DMS153 treated with DMSO at 0.1 percent for 48 hours (cell line): ENCODE data around the gene PDZD2.
"Not testable (repeated sequence)": the region's sequence is repeated elsewhere in the genome, so short reads cannot be mapped to it uniquely, and the experiment has no call there.

ENCODE experiments used
- DNase-seq: peaks from one replicate; lab custom pipeline; 2025; ENCODE audit not compliant: unreplicated experiment; lab: John Stamatoyannopoulos, UW

Gene PDZD2

DNA sequence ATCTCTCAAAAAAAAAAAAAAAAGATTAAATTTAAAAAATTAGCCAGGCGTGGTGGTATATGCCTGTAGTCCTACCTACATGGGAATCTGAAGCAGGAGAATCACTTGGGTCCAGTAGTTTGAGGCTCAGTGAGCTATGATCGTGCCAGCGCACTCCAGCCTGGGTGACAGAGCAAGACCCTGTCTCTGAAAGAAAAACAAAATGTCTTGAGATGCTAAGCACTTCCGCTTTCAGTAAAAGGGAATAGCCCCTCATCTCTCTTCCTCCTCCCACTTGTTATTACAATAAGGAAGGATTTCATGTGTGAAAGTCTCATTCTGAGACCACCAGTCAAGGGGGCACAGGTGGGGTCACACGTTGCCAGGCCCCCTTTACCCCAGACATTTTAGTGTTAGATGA lies 455.8 kb downstream of the PDZD2 start:
- no peak for DNase-seq

DNA sequence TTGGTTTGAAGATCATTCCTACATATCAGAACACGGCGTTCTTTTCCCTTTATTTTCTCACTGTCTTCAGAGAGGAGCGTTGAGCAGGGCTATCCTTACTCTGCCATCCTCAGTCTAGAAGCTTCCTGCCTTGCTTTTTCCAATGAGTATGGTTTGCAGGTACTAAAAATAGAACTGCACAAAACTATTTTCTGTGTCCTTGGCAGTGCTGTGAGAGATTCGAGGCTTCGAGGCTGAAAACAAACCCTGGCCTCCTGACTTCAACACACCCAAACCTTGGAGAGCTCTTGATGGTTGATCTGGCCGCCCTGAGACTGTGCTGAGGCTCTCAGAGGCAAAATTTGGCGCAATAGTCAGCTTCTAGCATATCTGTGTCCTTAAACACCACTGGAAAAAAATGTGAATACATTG lies 456.3 kb downstream of the PDZD2 start:
- DNase-seq = no peak

DNA sequence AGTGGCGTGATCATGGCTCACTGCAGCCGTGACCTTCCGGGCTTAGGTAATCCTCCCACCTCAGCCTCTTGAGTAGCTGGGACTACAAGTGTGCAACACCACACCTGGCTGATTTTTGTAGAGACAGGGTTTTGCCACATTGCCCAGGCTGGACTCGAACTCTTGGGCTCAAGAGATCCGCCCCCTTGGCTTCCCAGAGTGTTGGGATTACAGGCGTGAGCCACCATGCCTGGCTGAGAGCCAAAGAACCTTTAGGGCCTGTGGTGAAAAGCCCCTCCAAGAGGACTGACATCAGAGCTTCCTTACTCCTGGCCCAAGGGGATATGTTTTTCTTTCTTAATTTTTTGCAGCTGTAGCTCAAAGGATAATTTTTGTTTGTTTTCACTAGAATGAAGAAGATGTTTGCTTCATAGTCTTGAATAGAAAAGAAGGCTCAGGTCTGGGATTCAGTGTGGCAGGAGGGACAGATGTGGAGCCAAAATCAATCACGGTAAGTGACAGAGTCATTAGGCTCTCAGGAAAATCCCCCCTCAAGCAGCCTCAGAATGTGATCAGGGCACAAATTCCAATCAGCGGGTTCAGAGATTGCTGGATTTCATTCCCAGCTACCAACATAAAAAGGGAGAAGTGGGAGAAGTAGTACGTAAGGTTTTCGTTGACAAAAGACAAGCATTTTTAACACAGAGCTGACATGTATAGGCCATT lies 458.1 kb downstream of the PDZD2 start:
- no peak for DNase-seq

DNA sequence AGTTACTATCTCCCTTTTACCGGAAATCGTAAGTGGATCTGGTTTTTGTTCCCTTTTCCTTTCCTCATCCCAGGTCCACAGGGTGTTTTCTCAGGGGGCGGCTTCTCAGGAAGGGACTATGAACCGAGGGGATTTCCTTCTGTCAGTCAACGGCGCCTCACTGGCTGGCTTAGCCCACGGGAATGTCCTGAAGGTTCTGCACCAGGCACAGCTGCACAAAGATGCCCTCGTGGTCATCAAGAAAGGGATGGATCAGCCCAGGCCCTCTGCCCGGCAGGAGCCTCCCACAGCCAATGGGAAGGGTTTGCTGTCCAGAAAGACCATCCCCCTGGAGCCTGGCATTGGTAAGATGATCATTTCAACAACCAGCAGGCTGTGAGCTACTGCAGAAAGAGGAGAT lies 459.4 kb downstream of the PDZD2 start:
- no peak for DNase-seq

DNA sequence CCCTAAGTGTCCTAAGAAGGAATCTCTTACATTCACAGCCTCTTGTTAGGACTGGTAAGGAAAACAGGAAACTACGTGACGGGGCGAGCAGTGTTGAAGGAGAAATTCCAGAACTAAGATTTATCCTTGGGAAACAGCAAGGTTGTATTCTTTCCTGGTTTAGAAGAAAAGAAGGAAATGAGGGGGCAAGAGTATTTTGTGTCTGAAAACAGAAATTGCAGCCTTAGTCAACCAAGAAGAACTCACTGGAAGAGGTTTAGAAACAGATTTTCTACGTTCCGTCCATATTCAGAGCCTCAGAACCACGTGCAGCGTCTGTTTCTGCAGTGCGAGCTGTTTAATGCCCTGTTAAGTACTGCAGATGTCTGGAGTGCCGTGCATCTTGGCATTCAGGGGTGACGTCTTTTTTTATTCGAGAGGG lies 460.0 kb downstream of the PDZD2 start:
- DNase-seq = no peak

DNA sequence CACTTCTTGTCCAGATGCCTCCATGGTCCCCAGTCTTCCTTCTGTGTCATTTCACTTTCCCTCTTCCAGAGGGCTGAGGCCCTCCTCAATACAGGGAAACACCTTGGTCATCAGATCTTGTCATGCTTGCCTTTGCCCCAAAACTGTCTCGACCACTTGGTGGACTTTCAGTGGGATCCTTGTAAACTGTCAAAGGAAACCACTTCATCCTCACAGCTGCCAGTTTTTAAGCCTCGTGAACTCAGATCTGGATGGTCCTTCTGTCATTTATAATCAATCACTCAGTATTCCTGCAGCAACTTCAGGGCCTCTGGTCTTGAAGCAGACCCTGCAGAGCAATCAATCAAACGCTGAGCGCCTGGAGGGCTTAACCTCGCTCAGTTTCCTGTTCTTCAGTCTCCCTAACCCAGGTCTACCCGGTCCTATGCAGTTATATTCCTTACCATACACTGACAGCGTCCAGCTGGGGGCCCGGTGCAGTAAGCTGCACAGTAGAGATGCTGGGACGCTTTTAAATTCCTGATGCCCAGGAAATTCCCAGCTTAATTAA lies 460.6 kb downstream of the PDZD2 start:
- DNase-seq = no peak

DNA sequence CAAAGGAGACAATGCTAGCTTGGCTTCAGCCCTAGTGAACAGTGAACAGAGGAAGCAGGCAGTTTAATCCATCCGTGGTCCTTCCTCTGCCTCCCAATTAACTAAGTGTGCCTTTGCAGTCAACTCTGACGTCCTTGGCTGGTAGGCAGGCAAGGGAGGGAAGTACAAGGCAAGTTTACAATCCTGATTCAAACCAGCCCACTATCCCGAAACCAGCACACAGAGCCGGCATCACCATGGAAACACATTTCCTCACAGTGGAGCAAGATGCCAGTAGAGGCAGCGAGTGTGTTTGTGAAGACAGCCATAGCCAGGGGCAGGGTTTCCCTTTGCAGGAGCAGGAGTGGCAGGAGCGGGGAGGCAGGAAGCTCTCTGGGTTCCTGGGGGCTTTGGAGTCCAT lies 461.3 kb downstream of the PDZD2 start:
- no peak for DNase-seq

DNA sequence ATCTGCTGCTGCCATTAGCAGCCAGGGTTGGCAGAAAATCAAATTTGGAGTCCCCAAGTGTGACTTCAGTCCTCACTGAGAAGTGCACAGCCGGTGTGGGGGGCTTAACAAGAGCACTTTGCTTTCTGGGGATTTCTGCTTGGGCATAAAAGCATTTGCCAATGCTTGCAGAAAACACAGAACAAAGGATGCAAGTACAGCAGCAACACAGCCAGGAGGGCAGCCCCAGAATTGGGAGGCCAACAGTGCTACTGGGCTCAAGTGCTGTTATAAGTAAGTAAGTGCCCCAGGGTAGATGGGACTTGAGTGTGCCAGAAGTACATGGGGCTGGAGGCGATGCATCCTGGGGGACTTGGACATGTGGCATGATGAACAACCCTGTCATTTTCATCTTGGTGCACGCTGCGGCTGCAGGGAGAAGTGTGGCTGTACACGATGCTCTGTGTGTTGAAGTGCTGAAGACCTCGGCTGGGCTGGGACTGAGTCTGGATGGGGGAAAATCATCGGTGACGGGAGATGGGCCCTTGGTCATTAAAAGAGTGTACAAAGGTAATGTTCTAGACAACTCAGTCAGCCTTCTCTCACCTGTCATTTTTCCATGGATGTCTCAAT lies 461.9 kb downstream of the PDZD2 start:
- DNase-seq = no peak

DNA sequence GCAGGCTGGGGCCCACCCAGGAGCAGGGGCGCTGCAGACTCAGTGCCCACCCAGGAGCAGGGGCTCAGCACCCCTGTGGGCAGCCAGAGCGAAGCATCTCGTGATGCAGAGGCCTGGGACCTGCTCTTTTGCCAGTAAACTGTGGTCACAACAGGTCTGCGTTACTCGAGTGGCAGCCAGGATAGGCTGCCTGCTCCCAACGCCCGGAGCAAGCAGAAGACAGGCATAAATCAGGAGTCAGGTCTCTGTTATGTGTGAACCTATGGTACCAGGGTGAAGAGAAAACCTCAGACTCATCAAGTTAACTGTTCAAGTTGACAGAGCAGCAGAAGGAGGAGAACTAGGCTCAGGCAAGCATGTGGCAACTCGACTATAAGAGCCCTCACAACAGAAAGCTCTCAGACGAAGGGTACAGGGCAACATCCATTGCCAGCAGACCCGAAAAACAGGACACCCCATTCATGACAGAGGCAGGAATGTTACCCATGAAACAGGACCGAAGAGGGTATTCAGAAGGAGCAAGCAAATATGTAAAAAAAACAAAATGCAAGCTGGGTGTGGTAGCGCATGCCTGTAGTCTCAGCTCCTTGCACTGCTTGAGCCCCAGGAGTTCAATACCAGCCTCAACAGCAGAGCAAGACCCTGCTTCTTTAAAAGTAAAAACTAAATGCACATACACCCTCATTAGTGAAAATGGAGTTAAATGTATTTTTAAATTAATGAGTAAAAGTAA lies 463.5 kb downstream of the PDZD2 start:
- DNase-seq = no peak

DNA sequence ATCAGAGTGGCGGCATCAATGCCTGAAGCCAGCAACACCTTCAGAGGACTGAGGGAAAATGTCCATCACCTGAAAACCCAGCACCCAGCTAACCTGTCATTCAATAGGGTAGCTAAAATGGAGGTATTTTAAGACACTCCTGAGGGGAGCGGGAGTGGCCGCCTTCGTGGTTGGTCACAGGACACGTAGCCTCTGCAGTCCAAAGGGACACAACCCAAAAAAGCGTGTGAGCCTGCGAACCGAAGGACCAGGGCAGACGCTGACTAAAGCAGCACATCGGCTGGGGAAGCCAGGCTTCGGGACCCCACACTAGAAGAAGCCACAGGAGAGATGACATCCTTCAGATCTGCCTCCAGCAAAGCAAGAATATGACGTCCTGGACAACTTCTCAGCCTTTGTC lies 464.6 kb downstream of the PDZD2 start:
- no peak for DNase-seq

DNA sequence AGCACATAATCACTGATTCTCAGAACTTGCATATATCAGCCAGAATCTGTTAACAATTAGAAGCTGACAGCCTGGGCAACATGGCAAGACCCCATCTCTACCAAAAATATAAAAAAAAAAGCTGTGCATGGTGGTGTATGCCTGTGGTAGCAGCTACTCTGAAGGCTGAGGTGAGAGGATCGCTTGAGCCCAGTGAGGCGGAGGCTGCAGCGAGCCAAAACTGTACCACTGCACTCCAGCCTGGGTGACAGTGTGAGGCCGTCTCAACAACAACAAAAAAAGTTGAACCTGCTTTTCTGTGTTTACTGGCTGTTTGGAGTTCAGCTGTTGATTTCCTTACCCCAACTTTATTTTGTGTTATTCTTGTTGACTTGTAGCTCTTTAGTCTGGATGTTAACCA lies 468.4 kb downstream of the PDZD2 start:
- DNase-seq = no peak

DNA sequence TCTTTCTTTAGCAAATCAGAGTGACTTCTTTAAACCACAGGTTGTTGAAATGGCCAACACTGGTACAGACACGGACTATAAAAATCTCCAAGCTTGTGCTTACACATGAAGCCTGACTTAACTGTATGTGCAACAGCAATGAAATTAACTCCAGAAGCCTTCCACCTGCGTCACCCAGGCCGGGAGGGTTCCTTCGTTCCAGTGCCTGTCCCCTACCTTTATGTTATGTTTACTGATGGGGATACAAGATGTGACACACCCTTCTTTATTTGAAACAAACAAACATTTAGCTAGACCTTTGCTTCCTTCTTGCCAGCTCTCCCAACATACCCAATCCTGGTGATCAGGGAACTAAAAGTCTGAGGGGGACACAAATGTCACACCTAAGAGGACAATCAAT lies 469.2 kb downstream of the PDZD2 start:
- no peak for DNase-seq

DNA sequence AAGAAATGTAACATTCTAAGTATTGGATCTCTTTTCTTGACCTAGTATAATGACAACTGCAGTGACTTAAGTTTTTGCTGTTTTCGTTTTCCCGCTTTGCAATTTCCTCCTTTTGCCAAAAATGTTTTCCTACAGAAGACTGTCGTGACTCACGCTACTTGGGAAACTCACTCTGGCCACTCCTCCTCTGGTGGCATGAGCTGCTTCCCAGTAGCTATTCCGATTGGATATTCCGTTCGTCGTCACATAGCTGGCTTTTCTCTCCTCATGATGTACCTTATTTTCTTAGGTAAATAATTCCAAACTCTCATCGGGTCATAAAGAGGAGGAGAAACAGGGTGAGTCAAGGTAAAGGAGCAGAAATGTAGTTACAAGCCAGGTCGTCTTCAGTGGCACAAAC lies 470.3 kb downstream of the PDZD2 start:
- DNase-seq = no peak

DNA sequence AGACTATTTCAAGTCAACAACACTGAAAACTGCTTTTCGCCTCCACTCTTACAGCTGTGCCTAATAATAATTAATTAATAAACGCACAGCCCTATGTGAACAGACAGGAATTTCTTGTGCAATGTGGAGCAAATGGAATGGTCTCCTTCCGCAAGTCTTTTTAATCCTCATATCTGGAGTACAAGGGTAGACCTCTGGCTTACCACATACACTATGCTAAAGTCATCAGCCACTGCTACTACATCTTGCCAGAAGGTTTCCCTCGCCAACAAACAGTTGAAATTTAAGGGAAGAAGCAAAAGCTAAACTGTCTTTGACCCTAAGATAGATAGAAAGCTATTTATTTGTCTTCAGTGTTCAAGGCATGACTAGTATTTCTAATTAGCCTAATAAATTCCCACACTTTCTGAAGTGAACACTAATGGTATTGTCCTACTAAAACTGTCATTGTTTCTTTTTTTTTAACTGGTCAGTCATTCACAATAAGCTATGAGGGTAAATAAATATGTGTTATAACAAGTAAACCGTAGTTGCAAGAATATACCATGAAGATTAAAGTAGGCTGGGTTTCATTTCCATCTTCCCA lies 471.3 kb downstream of the PDZD2 start:
- no peak for DNase-seq

DNA sequence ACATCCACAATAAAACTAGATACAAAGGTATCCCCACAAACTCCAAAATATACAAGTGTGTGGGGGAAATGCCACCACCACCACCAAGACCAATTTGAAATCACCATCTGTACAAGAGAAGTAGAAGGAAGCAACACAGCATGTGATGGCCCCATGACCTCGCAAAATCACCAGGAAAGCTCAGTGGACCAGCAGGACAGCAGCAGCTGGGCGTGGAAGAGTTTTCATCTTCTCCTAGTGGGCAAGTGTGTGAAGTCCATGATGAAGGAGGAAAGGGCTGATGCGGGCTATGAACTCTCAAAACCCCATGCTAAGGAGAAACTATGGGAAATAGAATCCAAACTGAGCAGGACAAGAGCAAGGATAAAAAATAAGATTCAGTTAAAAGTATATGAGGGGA lies 477.1 kb downstream of the PDZD2 start:
- no peak for DNase-seq

DNA sequence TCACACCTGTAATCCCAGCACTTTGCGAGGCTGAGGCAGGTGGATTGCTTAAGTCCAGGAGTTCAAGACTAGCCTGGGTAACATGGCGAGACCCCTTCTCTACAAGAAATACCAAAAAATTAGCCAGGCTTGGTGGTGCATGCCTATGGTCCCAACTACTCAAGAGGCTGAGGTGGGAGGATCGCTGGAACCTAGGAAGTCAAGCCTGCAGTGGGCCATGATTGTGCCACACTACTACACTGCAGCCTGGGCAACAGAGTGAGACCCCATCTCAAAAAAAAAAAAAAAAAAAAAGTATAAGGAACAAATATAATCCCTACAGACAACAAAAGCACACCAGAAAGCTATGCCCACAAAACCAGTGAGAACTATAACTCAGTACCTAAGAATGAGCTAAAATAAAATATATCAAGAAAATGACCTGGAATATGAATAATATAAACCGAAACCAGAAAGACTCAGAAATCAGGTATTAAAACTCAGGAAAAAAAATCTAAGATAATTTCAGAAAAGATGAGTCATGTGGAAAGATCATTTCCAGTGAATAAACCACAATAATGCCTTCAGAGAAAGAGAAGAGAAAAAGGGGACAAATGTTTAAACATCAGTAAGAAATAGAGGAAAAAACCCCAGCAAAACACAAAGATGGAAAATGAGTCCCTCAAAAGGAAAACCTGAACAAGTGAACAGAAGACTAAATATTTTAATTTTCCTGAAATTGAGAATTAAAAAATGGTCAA lies 477.8 kb downstream of the PDZD2 start:
- no peak for DNase-seq

DNA sequence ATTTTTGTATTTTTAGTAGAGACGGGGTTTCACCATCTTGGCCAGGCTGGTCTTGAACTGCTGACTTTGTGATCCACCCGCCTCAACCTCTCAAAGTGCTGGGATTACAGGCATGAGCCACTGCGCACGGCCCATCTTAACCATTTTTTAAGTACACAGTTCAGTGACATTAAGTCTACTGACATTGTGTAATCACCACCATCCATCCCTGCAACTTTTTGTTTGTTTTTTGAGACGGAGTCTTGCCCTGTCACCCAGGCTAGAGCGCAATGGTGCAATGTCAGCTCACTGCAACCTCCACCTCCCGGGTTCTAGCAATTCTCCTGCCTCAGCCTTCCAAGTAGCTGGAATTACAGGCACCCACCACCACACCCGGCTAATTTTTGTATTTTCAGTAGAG lies 480.0 kb downstream of the PDZD2 start:
- DNase-seq = not testable (repeated sequence)

DNA sequence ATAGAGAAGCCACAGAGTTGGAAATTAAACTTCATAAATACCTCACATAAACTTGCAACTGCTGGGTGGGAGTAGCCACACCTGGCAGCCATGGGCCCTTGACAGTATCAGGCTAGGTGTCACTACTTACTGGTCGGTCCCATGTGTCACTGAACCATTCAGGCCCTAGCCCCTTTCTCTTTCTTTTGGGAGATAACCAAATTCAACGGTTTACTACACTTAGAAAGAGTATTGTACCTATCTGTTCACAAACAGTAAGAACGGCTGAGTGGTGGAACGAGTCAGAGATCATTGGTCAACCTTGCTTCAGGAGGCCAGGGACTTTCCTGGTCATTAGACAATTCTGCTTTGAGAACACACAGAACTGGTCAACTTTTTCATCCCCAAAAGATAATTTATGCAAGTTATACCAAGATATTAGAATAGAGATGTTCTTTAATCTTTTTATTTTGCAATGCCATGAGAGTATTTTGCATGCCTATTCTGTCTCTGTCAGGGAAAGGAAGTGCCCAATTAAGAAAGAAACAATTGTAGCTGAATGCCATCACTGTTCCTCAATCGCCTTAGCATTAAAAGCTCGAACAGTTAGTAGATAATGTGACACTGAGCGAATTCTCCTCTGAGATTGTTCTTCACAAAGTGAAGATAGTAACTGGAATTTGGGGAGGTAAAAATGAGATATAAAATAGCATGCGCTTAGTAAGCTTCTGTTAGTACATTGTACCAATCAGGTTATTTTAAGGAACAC lies 484.3 kb downstream of the PDZD2 start:
- no peak for DNase-seq

DNA sequence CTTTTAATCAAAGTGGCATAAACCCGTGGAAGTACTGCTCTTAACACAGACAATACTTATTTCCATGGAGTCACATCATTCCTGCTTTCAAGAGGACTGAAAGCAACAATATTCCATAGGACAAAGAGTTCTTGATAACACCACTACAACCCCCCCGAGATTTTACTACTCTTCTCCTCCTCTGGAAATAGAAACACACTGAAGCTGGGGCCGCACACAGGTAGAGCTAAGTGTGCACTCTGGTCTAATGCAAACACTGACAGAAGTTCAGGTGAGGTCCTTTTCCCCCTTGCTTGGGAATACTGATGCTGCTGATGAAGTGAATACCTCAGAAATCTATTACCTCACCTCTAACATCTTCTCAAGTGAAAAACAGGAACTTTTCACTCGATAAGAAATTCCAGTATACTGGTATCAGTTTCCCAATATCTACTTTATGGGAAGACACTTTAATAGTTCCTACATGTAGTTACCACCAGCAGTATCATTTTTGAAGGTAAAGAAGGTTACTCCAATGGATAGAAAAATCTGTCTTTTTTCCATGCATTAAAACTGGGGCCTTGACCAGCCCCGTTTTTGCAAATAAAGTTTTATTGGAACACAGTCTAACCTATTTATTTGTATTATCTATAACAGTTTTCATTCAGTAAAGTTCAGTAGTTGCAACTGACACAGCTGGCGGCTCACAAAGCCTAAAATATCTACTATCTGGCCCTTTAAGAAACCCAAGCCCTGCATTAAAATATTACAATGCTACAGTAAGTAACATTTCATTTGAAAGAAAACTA lies 485.2 kb downstream of the PDZD2 start:
- DNase-seq = no peak

DNA sequence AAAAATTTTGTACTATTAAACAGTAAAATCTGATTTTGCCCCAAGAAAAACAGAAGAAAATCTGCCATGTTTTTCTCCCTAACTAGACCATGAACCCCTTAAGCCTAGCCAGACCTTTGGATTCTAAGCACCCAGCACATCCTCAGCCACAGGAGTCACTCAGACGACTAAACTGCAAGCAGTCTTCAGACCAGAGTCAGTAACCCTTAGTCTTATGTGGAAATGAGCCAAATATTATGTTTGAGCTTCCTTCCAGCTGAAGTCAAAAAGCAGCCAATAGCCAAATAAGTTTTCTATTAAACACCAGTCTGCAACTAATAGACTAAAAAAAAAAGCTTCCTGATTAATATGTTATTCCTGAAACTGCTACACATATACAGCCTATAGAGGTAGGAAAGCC lies 487.8 kb downstream of the PDZD2 start:
- no peak for DNase-seq
